Nephron progenitor cell (in vitro differentiated cells): ENCODE data around the gene RPRD1B.

Source experiments
- DNase-seq: peaks from one replicate; pipeline ENCODE4 v3.0.0; 2021
- H3K27ac Mint-ChIP-seq: 2 replicates; pipeline ENCODE4 v1.8.0; 2021; ENCODE audit warnings: mild to moderate bottlenecking, moderate library complexity, mixed read lengths
- H3K27me3 Mint-ChIP-seq: 2 replicates; pipeline ENCODE4 v1.8.0; 2021; ENCODE audit warnings: mild to moderate bottlenecking, low read depth, mixed read lengths; ENCODE audit not compliant: poor library complexity
- H3K36me3 Mint-ChIP-seq: 2 replicates; pipeline ENCODE4 v1.8.0; 2021; ENCODE audit warnings: low read depth, mixed read lengths
- H3K4me1 Mint-ChIP-seq: 2 replicates; pipeline ENCODE4 v1.8.0; 2021; ENCODE audit warnings: mixed read lengths
- H3K4me3 Mint-ChIP-seq: 2 replicates; pipeline ENCODE4 v1.8.0; 2021; ENCODE audit warnings: mild to moderate bottlenecking, moderate library complexity, mixed read lengths
- H3K9me3 Mint-ChIP-seq: 2 replicates; pipeline ENCODE4 v1.8.0; 2021; ENCODE audit warnings: mild to moderate bottlenecking, moderate library complexity, mixed read lengths
- TF ChIP-seq, protein P1 (sequence below): fragments of 200-600 bp; sonication (generic); IDR thresholded peaks from 2 replicates; pipeline ENCODE4 v1.5.0; 2021; ENCODE audit warnings: antibody characterized with exemption

The RPRD1B gene, protein sequence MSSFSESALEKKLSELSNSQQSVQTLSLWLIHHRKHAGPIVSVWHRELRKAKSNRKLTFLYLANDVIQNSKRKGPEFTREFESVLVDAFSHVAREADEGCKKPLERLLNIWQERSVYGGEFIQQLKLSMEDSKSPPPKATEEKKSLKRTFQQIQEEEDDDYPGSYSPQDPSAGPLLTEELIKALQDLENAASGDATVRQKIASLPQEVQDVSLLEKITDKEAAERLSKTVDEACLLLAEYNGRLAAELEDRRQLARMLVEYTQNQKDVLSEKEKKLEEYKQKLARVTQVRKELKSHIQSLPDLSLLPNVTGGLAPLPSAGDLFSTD

DNA sequence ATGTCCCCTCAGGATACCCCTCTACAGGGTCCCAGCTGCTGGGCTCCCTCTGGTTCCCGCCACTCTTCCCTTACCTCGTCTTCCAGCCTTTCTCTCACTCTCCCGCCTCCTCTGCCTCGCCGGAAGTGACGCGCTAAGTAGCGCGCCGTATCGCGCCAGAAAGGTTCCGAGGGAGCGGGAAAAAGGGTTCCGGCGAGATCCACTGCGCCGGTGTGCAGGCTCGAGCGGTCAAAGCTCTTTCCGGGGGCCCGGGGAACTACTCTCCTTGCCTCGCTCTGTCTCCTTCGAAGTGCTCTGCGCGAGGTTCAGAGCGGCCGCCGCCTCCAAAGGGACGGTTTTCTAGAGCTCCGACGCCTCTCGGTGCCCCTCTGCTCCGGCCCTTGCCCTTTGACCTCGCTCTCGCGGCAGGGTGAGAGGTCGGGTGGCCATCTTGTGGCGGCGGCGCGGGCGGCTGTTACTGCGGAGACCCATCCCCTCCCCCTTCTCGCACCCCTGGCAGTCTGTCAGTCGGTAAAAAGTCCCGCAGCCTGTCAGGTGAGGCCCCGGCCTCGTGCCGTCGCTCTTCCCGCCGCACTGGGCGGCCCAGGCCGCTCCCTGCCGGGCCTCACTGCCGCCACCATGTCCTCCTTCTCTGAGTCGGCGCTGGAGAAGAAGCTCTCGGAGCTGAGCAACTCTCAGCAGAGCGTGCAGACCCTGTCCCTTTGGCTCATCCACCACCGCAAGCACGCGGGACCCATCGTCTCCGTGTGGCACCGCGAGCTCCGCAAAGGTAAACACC is at the start of gene RPRD1B, which contains the start of gene TTI1:
Gene RPRD1B (plus strand): TSS at position 417 of the 778 bp plus-strand sequence. CDS start 202 bp downstream, at position 619.
Gene TTI1 (minus strand): TSS at position 127 of the 778 bp plus-strand sequence. CDS start 19,640 bp downstream, outside the sequence.
- Mint-ChIP-seq H3K27me3 (no peaks in the 10 kb centered on the region), H3K4me3 (peak within 1 kb of the TSS; percentile 92), H3K36me3 (peaks cover 70% of the 10 kb centered on the region), H3K4me1 (peaks cover 34% of the 10 kb centered on the region), H3K27ac (peak within 1 kb of the TSS; percentile 99), H3K9me3 (peaks cover 26% of the 10 kb centered on the region)
- peak; percentile 81 for DNase-seq
- TF ChIP-seq, protein P1, sequence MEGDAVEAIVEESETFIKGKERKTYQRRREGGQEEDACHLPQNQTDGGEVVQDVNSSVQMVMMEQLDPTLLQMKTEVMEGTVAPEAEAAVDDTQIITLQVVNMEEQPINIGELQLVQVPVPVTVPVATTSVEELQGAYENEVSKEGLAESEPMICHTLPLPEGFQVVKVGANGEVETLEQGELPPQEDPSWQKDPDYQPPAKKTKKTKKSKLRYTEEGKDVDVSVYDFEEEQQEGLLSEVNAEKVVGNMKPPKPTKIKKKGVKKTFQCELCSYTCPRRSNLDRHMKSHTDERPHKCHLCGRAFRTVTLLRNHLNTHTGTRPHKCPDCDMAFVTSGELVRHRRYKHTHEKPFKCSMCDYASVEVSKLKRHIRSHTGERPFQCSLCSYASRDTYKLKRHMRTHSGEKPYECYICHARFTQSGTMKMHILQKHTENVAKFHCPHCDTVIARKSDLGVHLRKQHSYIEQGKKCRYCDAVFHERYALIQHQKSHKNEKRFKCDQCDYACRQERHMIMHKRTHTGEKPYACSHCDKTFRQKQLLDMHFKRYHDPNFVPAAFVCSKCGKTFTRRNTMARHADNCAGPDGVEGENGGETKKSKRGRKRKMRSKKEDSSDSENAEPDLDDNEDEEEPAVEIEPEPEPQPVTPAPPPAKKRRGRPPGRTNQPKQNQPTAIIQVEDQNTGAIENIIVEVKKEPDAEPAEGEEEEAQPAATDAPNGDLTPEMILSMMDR: no peak

DNA sequence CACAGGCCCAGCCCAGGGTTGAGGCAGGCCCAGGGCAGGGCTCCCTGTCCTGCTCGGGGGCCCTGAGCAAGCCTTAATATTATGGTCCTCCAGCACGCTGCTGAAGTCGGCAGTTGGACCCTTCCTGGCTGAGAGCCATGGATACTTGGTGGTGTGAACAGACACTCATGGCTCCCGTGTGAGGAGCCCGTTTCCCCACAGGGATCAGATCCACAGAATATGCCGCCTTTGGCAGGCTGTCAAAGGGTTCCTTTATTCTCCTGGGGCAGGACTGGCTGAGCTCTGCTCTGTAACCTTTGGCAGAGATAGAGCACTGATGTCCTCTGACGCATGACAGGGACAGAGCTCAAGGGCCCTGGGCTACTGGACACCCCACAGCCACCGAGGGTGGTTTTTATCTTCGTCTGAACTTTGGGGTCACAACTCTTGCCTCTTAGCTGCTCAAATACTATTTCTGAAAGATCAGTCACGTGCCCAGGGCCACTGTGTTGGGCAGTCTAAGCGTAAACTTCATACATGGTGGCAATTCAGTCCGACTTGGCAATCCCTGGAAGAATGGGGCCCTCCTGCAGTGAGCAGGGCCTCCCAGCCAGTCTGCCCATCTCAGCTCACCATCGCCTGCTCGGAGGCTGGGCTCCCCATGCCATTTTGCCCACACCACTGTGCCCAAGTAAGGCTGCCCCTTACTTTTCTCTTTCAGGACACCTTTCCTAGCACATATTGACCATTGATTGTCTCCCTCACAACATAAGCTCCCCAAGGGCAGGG is 49.3 kb upstream of the RPRD1B start:
- H3K9me3 Mint-ChIP-seq: no peaks in the 10 kb centered on the region
- peak overlapping the region; percentile 59 for H3K27ac Mint-ChIP-seq
- TF ChIP-seq, protein P1: no peak
- H3K27me3 Mint-ChIP-seq: peaks cover 12% of the 10 kb centered on the region
- H3K4me3 Mint-ChIP-seq: no peak overlapping the region
- H3K36me3 Mint-ChIP-seq: peaks cover 51% of the 10 kb centered on the region
- peaks cover 36% of the 10 kb centered on the region for H3K4me1 Mint-ChIP-seq
- DNase-seq: no peak

DNA sequence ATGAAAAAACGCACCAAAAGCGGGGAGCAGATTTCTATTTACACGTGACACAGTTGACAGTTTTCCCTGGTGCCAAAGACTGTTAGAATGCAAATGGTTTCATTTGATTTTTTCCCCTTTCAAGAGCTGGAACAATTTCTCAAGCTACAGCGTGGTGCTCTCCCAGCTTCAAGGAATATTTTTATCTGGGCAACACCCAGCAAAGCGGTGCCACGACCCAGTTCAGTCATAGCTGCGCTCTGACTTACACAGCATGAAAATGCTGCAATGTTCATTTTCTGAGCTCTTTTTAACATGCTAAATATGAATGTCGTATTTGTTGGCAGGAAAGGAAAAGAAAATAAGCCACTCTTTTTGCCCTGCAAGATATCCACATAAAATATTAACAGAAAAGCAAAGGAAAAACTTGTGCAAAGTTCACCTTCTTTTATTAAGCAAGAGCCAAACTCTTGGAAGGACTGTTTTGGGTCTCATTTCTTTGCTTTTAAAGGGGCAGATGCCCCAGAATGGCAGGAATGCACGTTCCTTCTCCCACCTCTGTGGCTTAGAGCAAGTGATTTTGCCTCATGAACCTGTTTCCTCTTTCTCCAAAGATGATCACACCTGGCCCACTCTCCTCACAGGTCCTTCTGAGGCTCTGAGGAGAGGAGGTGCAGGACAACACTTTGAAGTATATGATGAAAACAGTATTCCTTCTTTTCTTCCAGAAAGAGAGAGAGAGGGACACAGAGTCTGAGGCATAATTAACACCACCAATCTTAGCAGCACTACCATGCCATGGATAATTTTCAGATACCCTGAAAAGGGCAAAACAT is 47.3 kb upstream of the RPRD1B start:
- TF ChIP-seq, protein P1: no peak
- Mint-ChIP-seq H3K27ac (peak overlapping the region; percentile 27), H3K9me3 (no peaks in the 10 kb centered on the region), H3K4me3 (no peak overlapping the region), H3K27me3 (peaks cover 9% of the 10 kb centered on the region), H3K4me1 (peaks cover 36% of the 10 kb centered on the region), H3K36me3 (peaks cover 47% of the 10 kb centered on the region)
- no peak for DNase-seq

DNA sequence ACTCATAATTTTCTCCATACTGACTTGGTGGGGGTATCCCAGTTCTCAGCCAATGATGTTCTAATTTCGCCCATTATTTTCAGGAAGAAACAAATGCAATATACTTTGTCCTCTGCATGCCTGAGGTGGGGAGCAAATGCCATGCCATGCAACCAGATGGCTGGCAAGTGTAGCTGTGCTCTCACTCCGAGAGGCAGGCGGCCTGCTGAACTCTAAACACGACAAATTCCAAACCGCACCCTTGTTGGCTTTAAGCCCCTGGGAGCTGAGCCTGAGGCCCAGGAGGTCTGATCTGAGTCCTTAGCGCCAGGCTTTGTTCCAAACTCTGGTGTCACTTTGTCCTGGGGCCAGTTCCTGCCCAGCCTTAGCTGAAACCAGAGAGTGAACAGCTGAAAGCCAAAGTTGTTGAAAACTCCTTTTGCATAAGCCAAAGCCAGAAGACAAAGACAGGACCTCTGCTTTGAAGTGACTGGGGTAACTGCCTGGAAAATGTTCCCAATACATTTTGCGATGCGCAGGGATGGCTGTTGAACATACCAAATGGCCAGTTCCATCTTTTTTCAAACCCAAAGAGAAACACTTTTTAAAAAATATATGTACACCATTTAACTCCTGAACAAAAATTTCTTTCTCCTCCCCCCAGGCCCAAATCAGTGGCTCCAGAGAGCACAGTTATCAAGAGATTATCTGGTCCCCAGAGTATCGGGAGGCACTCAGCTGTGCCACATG is 46.5 kb upstream of the RPRD1B start:
- H3K36me3 Mint-ChIP-seq: peaks cover 45% of the 10 kb centered on the region
- H3K9me3 Mint-ChIP-seq: no peaks in the 10 kb centered on the region
- peaks cover 9% of the 10 kb centered on the region for H3K27me3 Mint-ChIP-seq
- TF ChIP-seq, protein P1: no peak
- DNase-seq: no peak
- peaks cover 36% of the 10 kb centered on the region for H3K4me1 Mint-ChIP-seq
- no peak overlapping the region for H3K4me3 Mint-ChIP-seq
- H3K27ac Mint-ChIP-seq: peak overlapping the region; percentile 72
